SH-SY5Y (cell line): ENCODE measurements around the gene XAF1.

Source experiments
- GATA2 ChIP-seq: IDR thresholded peaks from 2 replicates; pipeline ENCODE4 v1.6.1; 2011; ENCODE audit warnings: mild to moderate bottlenecking, low read depth, low read length
- GATA3 ChIP-seq: IDR thresholded peaks from 2 replicates; pipeline ENCODE4 v1.6.1; 2011; ENCODE audit warnings: low read depth, mild to moderate bottlenecking, low read length, moderate library complexity

- TF ChIP-seq GATA2 = no peak
- TF ChIP-seq GATA3 = no peak
Observed at GRCh38 chr17:6756425-6757031, 682 bp downstream of the XAF1 start.
